Hematopoietic multipotent progenitor cell treated with erythropoietin and hydrocortisone succinate and interleukin-3 and kit ligand, for 8 days (in vitro differentiated cells): ENCODE measurements around the gene RAB40B.
"Not testable (repeated sequence)": the region's sequence is repeated elsewhere in the genome, so short reads cannot be mapped to it uniquely, and the experiment has no call there.

ENCODE experiments used
- DNase-seq: peaks from one replicate; pipeline ENCODE4 v3.0.0-alpha.2; 2015

The RAB40B gene, protein sequence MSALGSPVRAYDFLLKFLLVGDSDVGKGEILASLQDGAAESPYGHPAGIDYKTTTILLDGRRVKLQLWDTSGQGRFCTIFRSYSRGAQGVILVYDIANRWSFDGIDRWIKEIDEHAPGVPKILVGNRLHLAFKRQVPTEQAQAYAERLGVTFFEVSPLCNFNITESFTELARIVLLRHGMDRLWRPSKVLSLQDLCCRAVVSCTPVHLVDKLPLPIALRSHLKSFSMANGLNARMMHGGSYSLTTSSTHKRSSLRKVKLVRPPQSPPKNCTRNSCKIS

DNA sequence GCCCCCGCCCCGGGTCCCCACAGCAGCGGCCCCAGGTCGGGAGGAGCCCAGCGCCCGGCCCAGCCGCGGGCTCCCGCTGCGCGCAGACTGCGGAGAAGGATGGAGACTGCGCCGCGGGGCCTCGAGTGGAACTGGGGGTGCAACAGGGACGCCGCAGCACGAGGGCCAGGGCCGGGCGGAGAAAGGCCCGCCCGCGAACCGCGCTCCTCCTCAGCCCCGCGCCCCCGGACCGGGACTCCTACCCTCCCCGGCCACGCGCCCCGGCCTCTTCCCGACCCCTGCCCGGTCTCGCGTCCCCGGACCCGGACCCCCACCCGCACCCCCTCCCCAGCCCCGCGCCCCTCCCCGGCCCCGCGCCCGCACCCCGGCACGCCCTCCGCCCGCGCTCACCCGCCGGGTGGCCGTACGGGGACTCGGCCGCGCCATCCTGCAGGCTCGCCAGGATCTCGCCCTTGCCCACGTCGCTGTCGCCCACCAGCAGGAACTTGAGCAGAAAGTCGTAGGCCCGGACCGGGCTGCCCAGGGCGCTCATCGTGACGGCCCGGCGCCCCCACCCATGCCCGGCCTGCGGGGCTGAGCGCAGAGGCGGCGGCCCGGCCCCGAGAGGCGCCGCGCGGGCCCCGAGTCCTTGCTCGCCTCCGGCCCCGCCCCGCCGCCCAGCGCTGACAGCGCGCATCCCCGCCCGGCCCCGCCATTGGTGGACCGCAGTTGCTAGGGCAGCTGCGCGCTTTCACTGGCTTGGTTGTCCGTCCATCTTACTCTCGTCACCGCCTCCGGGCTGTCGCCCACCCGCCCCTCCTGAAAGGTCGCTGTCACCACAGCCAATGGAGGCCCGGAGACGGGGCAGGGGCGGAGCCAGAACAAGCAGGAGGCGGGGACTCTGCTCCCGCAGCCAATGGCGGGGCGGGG, at the start of gene RAB40B:
Gene RAB40B, minus strand, starts transcription at position 634 of the 909 bp plus-strand sequence. Its CDS starts 102 bp downstream, at position 532.
- peak; percentile 96 for DNase-seq

DNA sequence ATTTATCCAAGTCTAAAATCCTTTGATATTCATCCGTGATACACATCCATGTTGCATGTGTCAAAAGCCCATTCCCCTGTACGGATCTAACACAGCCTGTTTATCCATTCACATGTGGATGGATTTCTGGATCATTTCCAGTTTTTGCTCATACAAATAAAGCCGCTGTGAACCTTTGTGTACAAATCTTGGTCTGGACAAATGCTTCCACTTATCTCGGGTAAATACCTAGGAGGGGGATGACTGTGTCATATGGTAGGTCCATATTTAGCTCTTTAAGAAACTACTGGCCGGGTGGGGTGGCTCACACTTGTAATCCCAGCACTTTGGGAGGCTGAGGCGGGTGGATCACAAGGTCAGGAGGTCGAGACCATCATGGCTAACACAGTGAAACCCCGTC, 47.0 kb upstream of the RAB40B start:
- no peak for DNase-seq

DNA sequence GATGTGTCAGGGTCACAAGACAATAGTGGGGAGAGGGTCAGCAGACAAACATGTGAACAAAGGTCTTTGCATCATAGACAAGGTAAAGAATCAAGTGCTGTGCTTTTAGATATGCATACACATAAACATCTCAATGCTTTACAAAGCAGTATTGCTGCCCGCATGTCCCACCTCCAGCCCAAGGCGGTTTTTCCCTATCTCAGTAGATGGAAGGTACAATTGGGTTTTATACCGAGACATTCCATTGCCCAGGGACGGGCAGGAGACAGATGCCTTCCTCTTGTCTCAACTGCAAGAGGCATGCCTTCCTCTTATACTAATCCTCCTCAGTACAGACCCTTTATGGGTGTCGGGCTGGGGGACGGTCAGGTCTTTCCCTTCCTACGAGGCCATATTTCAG, 46.2 kb upstream of the RAB40B start:
- not testable (repeated sequence) for DNase-seq

DNA sequence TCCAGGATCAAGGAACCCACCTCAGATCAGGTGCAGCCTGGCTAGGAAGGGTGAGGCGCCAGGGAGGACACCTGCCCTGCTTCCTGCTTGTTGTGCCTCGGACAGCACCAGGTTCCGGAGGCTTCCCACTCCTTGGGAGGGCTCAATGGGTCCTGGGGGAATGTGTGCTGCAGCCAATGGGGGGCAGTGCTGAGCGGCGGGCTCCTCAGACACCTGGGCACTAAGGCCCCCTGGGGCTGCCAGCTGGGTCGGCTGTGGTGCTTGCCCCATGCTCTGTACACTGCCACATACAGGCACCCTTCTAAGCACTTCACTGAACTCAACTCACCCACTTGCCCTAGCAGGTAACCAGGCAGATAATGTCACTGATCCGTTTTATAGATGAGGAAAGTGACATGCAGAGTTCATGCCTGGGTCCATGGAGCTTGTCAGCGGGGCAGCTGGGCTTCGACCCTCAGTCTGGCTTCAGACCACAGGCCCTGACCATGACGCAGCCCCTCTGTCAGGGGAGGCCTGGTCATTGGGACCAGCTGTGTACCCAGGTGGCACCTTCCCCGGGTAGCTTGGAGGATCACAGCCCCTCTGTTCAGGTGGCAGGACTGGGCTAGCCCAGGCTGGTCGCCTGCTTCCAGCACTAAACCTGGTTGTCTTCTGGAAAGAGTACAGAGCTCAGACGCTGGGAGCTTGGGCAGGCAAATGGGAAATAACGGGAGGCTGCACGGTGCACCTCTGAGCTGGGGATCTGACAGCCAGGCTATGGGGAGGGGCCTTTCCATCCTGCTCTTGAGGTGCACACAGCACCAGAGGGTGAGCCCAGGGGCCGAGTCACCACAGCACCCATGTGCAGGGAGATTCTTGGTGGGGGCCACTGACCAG, 45.1 kb upstream of the RAB40B start:
- no peak for DNase-seq

DNA sequence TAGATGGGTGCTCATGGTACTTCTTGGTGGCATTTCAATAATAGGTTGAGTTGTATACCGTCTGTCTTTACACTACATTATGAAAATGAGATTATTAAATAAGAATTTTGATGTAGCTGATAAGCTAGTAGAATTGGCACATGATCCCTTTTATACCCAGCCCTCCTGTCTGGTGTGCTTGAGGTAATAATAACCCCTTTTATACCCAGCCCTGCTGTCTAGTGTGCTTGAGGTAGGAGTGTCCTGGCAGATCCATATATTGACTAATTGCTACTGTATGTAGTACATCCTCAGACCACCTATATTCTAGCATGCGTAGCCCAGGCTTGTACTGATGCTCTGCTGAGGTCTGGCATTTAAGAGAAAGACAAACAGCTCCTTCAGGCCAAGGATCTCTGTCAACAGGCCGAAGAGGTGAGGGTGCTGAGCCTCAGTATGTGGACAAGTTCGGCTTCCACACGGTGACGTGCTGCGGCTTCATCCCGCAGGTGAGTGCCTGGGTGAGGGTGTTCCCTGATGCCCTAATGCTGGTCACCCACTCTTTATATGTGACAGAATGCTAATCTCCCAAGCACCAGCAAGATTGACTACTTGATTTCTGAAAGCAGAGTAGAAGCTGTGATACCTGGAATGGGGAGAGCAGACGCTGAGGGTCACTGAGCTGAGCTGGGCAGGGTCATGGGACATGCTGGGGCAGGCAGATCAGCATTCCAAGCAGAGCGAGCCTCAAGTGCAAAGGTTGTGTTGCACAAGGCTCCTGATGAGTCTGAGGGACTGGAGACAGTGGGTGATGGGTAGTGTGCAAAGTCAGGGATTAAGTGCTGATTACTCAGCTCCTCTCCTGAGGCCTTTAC, 42.6 kb upstream of the RAB40B start:
- DNase-seq: peak; percentile 69

DNA sequence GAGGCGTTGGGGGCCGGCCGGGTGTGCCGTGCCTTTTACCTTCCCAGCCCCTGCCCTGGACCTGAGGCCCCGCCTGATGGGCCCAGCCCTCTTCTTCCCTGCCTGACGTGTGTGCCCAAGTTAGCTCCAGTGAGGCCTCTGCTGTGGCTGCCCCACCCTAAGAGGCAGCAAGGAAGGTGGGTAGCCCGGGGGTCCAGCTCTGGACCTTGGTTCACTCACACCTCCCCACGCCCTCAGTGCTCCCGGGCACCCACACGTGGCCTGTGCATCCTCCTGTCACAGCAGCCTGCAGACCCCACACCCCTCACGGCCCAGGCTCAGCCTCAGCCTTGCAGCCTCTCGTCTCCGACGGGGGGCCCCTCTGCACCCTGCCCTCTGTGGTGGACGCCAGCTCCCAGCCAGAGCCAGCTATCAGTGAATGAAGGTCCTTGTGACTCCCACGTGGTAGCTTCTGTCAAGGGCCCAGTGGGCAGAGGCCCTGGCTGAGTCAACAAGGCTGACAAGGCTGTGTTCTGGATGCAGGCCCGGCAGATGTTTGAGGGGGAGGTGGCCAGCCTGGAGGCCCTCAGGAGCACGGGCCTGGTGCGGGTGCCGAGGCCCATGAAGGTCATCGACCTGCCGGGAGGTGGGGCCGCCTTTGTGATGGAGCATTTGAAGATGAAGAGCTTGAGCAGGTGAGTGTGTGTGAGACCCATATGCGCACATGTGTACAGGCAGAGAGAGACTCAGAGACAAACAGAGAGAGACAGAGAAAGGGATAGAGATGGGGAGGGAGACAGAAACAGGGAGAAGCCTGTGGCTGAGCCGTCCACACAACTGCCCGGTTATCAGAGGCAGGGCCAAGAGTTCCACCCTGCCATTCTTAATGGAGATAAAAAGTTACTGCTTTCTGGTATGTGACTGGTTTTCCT, 39.7 kb upstream of the RAB40B start:
- DNase-seq: peak; percentile 95

DNA sequence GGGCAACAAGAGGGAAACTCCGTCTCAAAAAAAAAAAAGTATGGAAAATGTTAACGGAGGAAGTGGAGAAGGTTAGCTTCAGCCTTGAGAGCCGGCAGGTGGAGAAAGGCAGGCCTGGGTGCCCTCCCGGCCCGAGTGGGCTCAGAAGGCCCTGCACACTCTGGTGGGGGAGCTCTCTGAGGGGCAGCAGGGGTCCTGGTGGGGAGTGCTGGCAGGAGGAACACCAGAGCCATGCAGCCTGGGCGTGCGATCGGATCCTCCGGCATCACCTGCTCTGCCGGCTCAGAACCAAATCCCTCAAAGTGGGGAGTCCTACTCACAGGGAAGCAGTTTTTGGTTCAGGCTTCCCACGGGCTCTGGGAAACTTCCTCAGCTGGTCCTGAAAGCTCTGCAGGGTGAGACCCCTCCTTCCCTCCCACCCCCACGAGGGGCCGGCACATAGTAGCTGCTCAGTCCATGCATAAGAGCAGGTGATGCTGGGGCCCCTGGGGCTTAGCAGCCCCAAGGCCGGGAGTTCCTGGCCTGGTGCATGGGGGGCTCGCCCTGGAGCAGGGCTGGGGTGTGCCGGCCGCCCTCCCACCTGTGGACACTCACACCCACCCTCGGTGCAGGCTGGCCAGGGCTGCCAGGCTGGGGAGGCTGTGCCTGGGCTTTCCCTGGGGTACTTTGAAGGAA, 38.1 kb upstream of the RAB40B start:
- no peak for DNase-seq

DNA sequence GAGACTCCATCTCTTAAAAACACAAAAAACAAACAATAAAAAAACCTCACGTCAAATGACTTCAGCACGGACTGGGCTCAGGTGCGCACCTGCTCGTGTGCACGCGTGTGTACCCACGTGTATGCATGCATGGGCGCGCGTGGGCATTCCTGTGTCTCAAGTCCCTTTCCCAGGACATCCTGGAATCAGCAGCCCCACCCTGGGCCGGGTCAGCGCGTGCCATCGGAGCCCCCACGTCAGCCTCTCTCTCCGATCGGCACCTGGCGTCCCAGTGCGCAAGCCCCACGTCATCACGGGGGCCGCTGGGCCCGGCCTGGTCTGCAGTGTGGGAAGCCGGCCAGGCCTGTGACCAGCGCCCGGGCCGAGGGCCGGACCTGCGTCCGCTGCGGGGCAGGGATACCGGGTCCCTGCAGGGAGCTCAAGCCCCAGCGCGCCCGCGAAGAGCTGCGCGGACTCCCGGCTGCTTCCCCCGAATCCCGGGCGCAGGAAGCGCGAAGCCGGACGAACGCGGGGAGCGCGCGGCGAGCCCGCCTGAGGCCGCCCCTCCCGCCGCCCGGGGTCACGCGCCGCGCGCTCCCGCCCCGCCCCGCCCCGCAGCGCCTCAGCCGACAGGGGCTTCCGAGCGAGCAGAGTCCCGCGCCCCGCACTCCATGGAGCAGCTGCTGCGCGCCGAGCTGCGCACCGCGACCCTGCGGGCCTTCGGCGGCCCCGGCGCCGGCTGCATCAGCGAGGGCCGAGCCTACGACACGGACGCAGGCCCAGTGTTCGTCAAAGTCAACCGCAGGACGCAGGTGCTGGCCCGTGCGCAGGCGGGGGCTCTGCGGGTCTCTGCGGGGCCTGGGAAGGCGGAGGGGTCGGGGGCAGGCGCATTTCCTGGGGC, 36.7 kb upstream of the RAB40B start, which contains the start of gene FN3K:
Gene FN3K, plus strand, starts transcription at position 629 of the 880 bp plus-strand sequence. Its CDS starts 22 bp downstream, at position 651.
- peak; percentile 56 for DNase-seq

DNA sequence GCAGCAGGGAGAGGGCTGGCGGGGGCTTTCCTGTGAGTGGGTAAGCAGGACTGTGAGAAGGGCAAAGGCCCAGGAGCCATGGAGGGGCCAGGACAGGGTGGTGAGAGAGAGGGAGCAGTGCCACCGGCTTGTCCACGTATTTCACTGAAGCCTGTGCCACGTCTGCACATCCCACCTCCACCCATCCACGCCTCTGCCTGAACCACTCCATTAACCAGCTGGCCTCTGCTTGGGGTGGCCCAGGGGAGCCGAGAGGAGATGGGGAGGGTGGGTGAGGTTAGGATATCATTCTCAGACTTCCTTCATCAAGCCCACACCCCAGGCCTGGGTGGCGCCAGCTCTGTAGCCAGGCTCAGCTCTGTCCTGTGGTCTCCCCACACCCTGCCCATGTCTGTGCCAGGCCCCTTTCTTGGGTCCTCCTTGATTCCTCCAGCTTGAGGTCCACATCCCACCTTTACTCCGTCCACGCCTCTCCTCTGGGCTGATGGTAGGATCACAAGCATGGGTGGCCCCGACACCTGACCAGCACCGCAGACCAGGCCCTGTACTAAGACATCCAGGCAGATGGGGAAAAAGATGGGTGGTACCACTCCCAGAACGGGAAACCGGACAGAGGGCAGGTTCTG, 33.7 kb upstream of the RAB40B start:
- DNase-seq: no peak

DNA sequence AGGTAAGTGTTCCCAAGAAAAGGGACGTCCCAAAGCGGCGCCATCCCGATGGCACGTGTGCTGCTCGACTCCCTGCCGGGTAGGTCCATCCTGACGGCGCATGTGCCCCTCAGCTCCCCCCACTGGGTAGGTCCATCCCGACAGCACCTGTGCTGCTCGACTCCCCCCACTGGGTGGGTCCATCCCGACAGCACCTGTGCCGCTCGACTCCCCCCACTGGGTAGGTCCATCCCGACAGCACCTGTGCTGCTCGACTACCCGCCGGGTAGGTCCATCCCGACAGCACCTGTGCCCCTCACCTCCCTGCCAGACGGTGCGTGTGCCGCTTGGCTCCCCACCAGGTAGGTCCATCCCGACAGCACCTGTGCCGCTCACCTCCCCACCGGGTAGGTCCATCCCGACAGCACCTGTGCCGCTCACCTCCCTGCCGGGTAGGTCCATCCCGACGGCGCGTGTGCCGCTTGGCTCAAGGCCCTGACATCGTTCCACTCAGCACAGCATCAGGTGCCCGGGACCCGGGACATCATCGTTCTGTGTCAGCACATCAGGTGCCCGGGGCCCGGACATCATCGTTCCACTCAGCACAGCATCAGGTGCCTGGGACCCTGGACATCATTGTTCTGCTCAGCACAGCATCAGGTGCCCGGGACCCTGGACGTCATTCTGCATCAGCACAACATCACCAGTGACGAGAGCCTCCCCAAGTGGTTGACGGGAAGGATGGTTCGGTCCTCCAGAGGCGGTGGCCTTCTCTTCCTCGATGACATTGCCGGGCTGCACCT, 31.2 kb upstream of the RAB40B start:
- no peak for DNase-seq

DNA sequence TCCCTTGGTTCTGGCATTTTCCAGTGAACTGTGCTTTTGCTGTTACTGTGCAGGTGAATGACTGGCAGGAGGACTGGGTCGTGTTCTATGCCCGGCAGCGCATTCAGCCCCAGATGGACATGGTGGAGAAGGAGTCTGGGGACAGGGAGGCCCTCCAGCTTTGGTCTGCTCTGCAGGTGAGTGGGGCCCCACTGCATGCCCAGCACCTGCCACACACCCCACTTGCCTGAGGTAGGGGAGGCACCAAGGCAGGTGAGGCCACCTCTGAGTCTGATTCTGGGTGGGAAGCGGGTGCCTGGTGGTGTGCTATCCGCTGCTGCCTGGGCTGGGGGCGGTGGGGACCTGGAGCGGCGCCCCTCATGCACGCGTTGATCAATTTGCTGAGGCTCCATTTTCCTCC, 27.9 kb upstream of the RAB40B start:
- no peak for DNase-seq

DNA sequence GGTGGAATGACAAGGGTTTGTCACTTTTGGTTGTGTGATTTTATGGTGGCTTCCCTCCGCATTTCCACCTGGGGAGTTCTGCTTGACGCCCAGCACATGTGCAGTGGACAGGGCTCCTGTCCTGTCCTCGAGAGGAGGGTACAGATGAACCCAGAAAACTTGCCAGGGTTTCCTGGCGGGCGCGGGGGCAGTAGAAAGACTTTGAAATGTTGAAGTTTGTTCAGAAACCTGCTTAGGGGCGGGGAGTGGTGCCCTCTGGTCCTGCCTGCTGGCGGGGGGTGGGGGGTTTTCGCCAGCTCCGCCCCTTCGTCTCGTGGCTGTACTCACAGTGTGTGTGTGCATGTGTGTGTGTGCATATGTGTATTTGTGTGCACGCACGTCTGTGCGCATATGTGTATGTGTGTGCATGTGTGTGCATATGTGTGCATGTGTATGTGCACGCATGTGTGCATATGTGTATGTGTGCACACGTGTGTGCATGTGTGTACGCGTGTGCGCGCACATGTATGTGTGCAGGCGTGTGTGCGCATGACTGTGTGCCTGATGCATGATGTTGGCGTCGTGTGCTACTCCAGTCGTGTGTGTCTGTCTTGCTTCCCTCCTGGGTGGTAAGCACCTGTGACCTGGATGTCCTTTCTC, 24.8 kb upstream of the RAB40B start:
- DNase-seq: no peak

DNA sequence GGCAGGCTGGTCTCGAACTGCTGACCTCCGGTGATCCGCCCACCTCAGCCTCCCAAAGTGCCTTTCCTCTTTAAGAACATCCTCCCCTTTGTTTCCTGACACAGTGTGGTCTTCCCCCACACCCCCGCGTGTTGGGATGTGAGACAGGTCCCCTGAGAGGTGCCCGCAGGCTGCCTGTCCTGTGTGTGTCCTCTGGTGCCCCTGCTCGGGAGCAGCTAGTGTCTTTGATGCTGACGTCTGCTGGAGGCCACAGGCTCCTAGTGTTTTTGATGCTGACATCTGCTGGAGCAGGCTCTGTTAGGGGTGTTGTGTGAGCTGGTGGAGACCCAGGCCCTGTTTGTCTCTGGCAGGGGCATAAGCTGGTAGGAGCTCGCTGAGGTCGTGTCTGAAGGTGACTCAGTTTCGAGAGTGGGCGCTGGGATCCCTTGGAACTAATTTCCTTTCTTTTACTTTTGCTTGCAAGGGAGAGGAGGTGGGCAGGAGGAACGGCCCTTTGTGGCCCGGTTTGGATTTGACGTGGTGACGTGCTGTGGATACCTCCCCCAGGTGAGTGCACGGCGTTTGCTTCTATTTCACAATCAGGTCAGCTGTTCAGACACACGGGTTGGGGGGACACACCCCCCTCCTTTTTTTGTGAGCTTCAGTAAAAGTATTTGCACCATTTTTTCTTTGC, 24.0 kb upstream of the RAB40B start:
- DNase-seq: no peak

DNA sequence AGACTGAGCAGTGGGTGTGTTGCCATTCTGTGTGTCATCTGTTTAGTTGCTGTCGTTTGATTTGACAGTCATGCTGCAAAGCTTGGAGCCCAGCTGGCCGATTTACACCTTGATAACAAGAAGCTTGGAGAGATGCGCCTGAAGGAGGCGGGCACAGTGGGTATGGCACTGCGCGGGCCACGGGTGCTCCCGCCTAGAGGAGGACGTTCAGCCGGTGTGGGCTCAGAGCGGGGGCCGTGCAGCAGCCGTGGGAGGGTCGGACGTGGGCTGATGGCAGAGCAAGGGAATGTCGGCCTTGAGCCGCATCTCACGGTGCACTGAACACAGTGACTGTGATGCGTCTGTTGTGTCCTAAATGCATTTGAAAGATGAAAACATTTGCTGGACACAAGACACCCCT, 21.7 kb upstream of the RAB40B start:
- DNase-seq: no peak

DNA sequence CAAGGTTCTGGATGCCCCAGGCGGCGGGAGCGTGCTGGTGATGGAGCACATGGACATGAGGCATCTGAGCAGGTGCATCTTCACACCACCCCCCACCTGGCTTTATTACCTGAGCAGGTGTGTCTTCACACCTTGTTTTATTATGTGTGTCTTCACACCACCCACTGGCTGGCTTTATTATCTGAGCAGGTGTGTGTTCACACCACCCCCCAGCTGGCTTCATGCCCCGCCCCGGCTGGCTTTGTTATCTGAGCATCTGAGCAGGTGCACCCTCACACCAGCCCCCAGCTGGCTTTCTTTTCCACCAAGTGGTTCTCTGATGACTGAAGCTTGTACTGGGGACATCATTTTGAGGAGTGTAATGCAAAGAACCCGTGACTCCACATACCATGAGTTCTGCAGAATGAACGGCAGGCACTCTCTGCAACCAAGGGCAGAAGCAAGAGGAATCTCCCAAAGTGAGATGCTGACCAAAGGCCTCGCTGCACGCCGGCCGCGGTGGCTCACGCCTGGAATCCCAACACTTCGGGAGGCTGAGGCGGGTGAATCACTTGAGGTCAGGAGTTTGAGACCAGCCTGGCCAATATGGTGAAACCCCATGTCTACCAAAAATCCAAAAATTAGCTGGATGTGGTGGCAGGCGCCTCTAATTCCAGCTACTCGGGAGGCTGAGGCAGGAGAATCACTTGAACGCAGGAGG, 20.6 kb upstream of the RAB40B start:
- no peak for DNase-seq
